PC-3 (cell line): ENCODE data around the gene ORMDL1.

Experiments used
- CTCF ChIP-seq: fragments of 300-600 bp; sonication (generic); conservative IDR thresholded peaks from 2 replicates; pipeline ENCODE4 v1.5.1; 2017; ENCODE audit warnings: antibody characterized with exemption, low read depth, mild to moderate bottlenecking, low read length
- EZH2 ChIP-seq: fragments of 300-600 bp; sonication (generic); IDR thresholded peaks from one replicate; pipeline ENCODE4 v1.6.1; 2017; ENCODE audit warnings: antibody characterized with exemption, mild to moderate bottlenecking, low read length; ENCODE audit not compliant: unreplicated experiment
- EZH2phosphoT487 ChIP-seq: fragments of 300-600 bp; sonication (generic); IDR thresholded peaks from 2 replicates; pipeline ENCODE4 v1.6.1; 2018; ENCODE audit warnings: mild to moderate bottlenecking, antibody characterized with exemption, low read length, borderline replicate concordance

GRCh38 chr2:189799531-189799930, 15.4 kb upstream of the ORMDL1 start:
- TF ChIP-seq CTCF (no peak), EZH2 (no peak), EZH2phosphoT487 (no peak)
